Activated CD8-positive, alpha-beta T cell treated with anti-CD3 and anti-CD28 coated beads for 36 hours (primary cell): ENCODE measurements around the gene JAKMIP2. TPM values are rescaled to one million over a fixed set of nuclear protein-coding genes. Genes with fewer than 3 reads are reported as not detected.
"Not testable (repeated sequence)": the region's sequence is repeated elsewhere in the genome, so short reads cannot be mapped to it uniquely, and the experiment has no call there.

Source experiments
- ATAC-seq: fragments of 200-7000 bp; cut with Tn5 transposase; one replicate; pipeline ENCODE4 v1.10.0; 2021; ENCODE audit warnings: mild to moderate bottlenecking, moderate library complexity
- CTCF ChIA-PET: fragments of 350-600 bp; sonication (Branson Sonifier 250); formaldehyde crosslinking; loops from one replicate; lab custom pipeline; 2021; ENCODE audit warnings: antibody characterized with exemption; lab: Charles Lee
- POLR2A ChIA-PET: fragments of 350-600 bp; sonication (Branson Sonifier 250); formaldehyde crosslinking; loops from one replicate; lab custom pipeline; 2021; ENCODE audit warnings: antibody characterized with exemption; lab: Charles Lee
- DNase-seq: peaks from one replicate; pipeline ENCODE4 v3.0.0-alpha.2; 2020
- H3K27ac Mint-ChIP-seq: one replicate; pipeline ENCODE4 v1.8.0; 2021; ENCODE audit warnings: mild to moderate bottlenecking, mixed read lengths
- H3K27me3 Mint-ChIP-seq: one replicate; pipeline ENCODE4 v1.8.0; 2021; ENCODE audit warnings: mixed read lengths
- H3K36me3 Mint-ChIP-seq: one replicate; pipeline ENCODE4 v1.8.0; 2021; ENCODE audit warnings: low read depth, mixed read lengths
- H3K4me1 Mint-ChIP-seq: one replicate; pipeline ENCODE4 v1.8.0; 2021; ENCODE audit warnings: low read depth, mixed read lengths
- H3K4me3 Mint-ChIP-seq: one replicate; pipeline ENCODE4 v1.8.0; 2021; ENCODE audit warnings: mild to moderate bottlenecking, moderate library complexity, mixed read lengths
- H3K9me3 Mint-ChIP-seq: one replicate; pipeline ENCODE4 v1.8.0; 2021; ENCODE audit warnings: mixed read lengths
- CTCF ChIP-seq: fragments of 200-600 bp; IDR thresholded peaks from one replicate; pipeline ENCODE4 v1.8.0; 2022; ENCODE audit warnings: antibody characterized with exemption, mild to moderate bottlenecking
- intact Hi-C: fragments of 100-400 bp; cut with micrococcal nuclease; formaldehyde crosslinking; loops from one replicate; pipeline ENCODE4 v1.10.0; 2022
- total RNA-seq, 2 experiments: library from RNA; stranded (reverse); gene quantifications; one replicate each; pipeline ENCODE4 v1.2.3, GENCODE V29; 2021

JAKMIP2 gene
- total RNA-seq, 2 experiments from 2014 or later, result 2.6 to 3.2 TPM

DNA sequence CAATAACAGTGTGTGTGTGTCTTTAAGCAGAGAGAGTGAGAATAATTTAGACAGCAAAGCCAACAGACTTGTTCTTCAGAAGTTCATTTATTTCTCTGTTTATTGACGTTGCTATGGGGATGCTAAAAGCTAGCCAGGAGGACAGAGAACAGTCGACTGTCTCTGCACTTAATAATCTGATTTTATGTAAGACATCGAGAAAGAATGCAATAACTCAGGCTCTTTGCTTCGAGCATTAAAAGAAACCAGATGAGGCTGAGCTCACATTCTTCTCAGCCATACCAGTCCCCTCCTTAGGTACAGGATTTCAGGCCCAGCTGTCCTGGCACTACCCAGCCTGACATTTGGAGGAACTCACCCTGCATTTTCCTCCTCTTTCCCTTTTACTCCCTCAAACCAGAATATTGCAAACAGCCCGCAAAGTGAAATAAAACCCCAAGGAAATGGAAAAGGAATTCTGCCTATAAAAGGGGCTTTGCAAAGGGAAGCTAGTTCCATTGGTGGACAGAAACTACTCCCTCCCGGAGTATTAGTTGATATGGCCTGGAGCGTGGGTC, 228.2 kb downstream of the JAKMIP2 start:
- DNase-seq, result no peak
- Mint-ChIP-seq H3K36me3 (no peaks in the 10 kb centered on the region), H3K27ac (no peak overlapping the region), H3K27me3 (peaks cover 4% of the 10 kb centered on the region), H3K4me3 (no peak overlapping the region), H3K4me1 (no peaks in the 10 kb centered on the region), H3K9me3 (no peaks in the 10 kb centered on the region)
- no peak for ATAC-seq
- no peak for TF ChIP-seq CTCF
- CTCF ChIA-PET, result no interaction called here
- intact Hi-C loops, result no loop called here
- POLR2A ChIA-PET, result no interaction called here

GRCh38 chr5:147553817-147554216, 228.7 kb downstream of the JAKMIP2 start:
- POLR2A ChIA-PET, ATAC-seq, H3K27ac Mint-ChIP-seq, H3K4me3 Mint-ChIP-seq, H3K36me3 Mint-ChIP-seq, H3K27me3 Mint-ChIP-seq, H3K4me1 Mint-ChIP-seq, CTCF ChIA-PET, H3K9me3 Mint-ChIP-seq, DNase-seq, intact Hi-C loops: not testable (repeated sequence)

- ChIA-PET CTCF (no interaction called here), POLR2A (no interaction called here)
- ATAC-seq (no peak), DNase-seq (no peak)
- Mint-ChIP-seq H3K4me3 (no peak overlapping the region), H3K36me3 (no peaks in the 10 kb centered on the region), H3K27ac (no peak overlapping the region), H3K27me3 (peaks cover 4% of the 10 kb centered on the region), H3K4me1 (no peaks in the 10 kb centered on the region), H3K9me3 (no peaks in the 10 kb centered on the region)
- intact Hi-C loops, result no loop called here
- TF ChIP-seq CTCF, result no peak
Observed at GRCh38 chr5:147552897-147553296, 229.6 kb downstream of the JAKMIP2 start.

GRCh38 chr5:147551677-147552076, 230.9 kb downstream of the JAKMIP2 start:
- TF ChIP-seq CTCF, result no peak
- Mint-ChIP-seq H3K4me1 (no peaks in the 10 kb centered on the region), H3K27me3 (peaks cover 4% of the 10 kb centered on the region), H3K9me3 (no peaks in the 10 kb centered on the region), H3K4me3 (no peak overlapping the region), H3K27ac (no peak overlapping the region), H3K36me3 (no peaks in the 10 kb centered on the region)
- DNase-seq (no peak), ATAC-seq (no peak)
- ChIA-PET CTCF (no interaction called here), POLR2A (no interaction called here)
- intact Hi-C loops, result no loop called here

DNA sequence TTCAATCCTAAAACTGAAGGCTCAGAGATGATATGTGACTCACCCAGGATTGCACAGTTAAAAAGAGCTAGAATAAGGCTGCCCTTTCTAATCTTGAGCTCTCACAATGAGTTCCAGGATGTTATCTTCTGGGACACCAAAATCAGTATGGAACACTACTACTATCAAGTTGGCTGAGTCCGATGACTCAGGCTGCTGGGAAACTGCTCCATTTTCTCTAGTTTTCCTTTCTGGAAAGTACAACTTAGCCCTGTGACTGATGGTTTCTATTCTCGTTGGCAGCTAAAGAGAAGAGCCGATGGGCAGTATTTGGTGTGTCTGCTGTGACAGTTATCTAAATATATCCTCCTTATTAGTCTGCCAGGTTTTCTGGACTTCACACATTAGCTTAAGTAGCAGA, 234.8 kb downstream of the JAKMIP2 start:
- POLR2A ChIA-PET, result no interaction called here
- H3K4me3 Mint-ChIP-seq, result no peak overlapping the region
- no peak for DNase-seq
- H3K36me3 Mint-ChIP-seq, result no peaks in the 10 kb centered on the region
- CTCF ChIA-PET, result no interaction called here
- peaks cover 6% of the 10 kb centered on the region for H3K27me3 Mint-ChIP-seq
- intact Hi-C loops, result no loop called here
- TF ChIP-seq CTCF, result no peak
- ATAC-seq, result no peak
- no peak overlapping the region for H3K27ac Mint-ChIP-seq
- H3K4me1 Mint-ChIP-seq, result no peaks in the 10 kb centered on the region
- no peaks in the 10 kb centered on the region for H3K9me3 Mint-ChIP-seq

GRCh38 chr5:147544556-147544955, 238.0 kb downstream of the JAKMIP2 start:
- Mint-ChIP-seq H3K9me3 (no peaks in the 10 kb centered on the region), H3K36me3 (no peaks in the 10 kb centered on the region), H3K4me3 (no peak overlapping the region), H3K4me1 (no peaks in the 10 kb centered on the region), H3K27ac (no peak overlapping the region), H3K27me3 (peaks cover 7% of the 10 kb centered on the region)
- TF ChIP-seq CTCF, result no peak
- ATAC-seq, result no peak
- CTCF ChIA-PET, result no interaction called here
- POLR2A ChIA-PET, result no interaction called here
- intact Hi-C loops, result no loop called here
- DNase-seq, result no peak
